Cerebellar nuclear complex (tissue), 1 donor: ENCODE data around the gene GORASP1.

Source experiments
- DNase-seq, 2 experiments: peaks; one replicate each; lab custom pipeline; 2025; lab: John Stamatoyannopoulos, UW

Gene GORASP1

DNA sequence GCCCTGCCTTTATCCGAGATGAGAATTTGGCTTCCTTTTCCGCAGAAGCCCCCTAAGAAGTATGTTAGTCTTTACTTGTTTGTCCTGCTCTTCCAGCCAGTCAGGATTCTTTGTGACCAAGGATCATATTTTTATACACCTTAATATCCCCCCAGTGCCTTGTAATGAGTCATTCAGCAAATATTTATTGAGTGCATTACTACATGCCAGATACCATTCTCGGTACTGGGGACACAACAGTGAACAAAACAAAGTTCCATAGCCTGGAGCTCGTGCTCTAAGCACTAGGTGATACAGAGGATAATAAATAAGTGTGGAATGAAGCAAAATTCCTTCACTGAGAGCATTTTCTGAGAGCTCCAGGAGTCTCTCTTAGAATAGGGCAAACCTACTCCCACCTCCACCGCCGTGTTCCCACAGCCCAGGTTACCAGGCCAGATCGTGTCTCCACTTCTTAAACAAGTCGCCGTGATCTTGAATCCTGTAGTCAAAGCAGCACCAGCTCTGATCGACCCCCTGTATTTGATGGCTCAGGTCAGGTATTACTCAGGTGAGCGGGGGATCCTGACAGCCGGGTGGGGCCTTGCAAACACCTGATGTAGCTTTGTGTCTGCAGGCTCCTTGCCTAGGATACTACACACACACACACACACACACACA lies 18.5 kb upstream of the GORASP1 start:
- DNase-seq, result no peak

DNA sequence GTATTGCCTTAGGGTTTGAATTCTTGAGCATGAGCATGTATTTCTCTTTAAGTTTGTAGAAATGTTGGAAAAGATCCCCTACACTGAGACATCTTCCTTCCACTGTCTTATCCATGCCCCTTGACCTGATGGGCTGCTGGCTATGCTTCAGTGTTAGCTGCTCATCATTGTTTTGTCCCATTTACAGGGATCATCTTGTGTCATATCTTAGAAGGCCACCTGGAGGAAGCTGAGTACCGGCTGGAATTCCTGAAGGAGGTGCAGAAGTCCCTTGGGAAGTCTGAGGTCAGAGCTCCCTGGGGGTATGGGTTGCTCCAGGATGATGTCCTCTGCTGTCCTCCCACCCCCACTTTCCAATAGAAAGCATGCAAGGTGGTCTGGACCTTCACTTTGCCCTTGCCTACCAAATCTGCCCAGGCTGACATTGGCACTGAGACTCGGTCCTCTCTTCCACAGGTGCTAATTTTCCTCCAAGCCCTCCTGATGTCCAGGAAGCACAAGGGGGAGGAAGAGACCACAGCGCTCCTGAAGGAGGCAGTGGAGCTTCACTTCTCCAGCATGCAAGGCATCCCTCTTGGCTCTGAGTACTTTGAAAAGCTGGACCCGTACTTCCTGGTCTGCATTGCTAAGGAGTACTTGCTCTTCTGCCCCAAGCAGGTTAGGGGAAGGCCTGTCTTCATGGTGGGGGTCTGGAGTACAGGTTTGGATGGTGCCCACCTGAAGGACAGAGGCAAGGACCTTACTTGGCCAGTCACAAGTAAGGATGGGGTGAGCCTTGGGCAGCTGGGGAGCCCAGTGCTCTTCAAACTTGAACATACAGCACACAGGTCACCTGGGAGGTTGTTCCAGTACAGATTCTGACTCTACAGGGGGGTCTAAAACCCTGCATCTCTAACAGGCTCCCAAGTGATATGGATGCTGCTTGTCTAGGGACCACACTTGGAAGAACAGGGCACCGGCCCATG lies 17.7 kb upstream of the GORASP1 start:
- DNase-seq, result no peak

DNA sequence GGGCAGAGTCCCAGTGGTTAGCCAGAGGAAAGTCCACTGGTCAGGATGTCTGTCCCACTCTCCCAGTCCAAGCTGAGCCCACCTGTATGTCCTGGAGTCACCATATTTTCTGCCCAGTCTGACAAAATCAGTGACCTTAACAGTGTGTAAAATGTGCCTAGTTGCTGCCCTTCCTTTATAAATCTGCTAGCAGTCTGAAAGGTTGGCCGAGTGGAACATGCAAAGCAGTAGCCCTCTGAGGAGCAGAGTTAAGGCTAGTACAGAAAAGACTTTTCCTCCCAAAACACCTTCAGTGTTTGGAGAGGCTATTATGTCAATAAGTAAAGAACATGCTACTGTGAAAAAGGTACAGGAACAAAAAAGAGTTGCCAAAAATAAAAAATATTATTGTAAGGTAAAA lies 15.4 kb upstream of the GORASP1 start:
- no peak for DNase-seq

GRCh38 chr3:39121621-39122020 lies 14.2 kb upstream of the GORASP1 start:
- no peak for DNase-seq

GRCh38 chr3:39118931-39119660 lies 11.7 kb upstream of the GORASP1 start:
- no peak for DNase-seq

GRCh38 chr3:39118079-39118478 lies 10.7 kb upstream of the GORASP1 start:
- DNase-seq, result no peak

DNA sequence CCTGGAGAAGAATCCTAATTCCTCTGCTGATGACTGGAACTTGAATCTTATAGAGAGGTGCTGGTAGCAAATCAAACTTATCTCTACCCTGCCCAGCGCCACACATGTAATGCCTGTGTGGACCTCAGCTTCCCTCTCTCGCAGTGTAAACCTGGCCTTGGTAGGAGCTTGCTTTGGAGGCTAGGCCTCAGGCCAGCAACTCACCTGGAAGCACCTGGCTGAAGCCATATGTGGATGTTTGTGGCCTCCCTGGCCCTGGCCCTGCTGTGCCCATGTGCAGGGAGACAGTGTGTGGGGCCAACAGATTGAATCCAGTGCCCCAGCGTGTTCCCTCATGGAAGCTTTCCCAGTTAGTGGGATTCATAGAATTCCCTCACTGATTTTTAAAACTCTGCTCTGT lies 8.4 kb upstream of the GORASP1 start:
- no peak for DNase-seq

DNA sequence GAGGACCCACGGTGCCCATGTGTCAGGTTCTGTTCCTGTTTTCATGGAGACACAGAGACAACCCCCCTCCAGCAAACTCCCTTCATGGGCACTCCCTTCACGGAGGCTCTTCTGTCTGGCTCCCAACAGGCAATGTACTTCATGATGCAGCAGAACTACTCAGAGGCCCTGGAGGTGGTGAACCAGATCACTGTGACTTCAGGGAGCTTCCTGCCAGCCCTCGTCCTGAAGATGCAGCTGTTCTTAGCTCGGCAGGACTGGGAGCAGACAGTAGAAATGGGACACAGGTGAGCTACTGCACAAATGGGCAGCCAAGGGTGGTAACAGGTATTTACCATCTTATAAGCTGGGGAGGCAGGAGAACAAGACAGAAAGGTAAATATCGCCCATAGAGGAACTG lies 7.0 kb upstream of the GORASP1 start:
- no peak for DNase-seq

DNA sequence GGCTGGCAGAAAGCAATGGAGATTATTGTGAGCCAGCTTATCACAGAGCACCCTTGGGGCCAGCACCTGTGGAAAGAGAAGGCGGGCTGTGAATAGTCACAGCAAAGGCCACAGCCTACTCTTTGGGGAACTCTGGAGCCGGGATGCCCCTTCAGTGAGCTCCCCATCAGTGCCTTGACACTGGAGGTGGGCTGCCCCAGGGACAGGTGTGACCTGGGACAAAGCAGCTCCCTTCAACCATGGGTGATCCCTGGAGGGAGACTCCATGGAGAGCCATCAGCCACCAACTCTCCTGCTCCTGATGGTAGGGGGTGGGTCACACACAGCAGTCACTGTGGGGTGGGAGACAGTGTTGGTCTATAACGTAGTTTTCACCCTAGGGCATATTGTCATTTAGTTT lies 5.9 kb upstream of the GORASP1 start:
- no peak for DNase-seq

DNA sequence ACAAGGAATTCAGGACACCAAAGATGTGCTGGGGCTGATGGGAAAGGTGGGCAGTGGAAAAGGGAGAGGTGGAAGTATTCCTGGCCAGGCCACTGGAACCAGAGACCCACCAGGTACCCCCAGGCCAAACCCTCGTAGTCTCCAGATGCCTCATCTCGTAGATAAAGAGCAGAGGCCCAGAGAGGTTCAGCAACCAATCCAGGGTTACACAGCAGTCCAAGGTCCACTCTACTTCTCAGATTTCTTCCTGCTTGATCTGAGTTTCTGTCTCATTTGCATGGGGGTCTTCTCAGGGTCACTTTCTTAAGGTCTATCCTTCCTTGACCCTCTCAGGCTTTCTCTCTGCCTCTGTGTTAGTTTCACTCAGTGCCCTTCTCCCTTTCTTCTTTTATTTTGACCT lies 5.1 kb upstream of the GORASP1 start:
- no peak for DNase-seq

DNA sequence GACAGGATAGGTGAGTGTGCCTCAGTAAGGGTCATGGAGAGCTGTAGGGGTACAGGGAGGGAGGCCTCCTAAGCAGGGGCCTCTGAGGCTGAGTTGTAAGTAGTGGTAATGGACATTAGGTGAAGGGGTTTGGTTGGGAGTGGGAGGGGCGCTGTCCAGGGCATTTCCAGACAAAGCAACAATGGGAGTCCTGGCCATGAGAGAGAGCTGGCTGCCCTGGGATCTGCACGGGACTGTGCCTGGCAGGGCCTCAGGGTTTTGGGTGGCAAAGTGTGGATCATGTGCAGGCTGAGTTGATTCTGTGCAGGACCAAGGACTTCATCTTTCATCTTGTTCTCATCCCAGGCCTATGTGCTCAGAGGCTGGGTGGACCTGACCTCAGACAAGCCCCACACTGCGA lies 4.7 kb upstream of the GORASP1 start:
- no peak for DNase-seq

- no peak for DNase-seq
These were observed 2.7 kb upstream of the GORASP1 start for GRCh38 chr3:39110041-39110639.

- no peak for DNase-seq
These were observed 1.7 kb upstream of the GORASP1 start for GRCh38 chr3:39109086-39109485.

- DNase-seq, result no peak
These were observed 828 bp upstream of the GORASP1 start for GRCh38 chr3:39108200-39108710.

DNA sequence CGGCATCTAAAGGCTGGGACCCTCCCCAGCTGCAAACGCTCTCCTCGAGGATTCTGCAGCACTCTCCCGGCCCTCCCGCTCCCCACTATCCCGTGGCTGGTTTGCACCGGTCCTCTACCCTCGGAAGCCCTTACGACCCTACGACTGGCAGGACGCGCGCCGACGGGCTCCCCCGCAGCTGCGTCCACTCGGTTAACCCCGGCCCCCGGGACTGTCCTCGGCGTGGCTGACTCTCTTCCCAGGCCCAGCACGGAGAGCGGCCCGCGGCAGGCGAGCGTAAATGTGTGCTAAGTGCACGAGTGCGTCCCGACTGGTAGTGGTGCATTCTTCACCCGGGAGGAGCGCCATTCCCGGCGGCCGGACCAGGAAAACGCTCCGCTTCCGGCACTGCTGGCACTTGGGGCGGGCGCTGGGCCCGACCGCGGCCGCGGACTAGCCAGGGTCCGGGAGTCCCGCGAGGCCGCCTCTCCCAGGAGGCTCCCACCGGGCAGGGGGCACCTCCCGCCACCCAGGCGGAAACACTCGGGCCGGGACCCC lies 508 bp downstream of the GORASP1 start:
- no peak for DNase-seq

DNA sequence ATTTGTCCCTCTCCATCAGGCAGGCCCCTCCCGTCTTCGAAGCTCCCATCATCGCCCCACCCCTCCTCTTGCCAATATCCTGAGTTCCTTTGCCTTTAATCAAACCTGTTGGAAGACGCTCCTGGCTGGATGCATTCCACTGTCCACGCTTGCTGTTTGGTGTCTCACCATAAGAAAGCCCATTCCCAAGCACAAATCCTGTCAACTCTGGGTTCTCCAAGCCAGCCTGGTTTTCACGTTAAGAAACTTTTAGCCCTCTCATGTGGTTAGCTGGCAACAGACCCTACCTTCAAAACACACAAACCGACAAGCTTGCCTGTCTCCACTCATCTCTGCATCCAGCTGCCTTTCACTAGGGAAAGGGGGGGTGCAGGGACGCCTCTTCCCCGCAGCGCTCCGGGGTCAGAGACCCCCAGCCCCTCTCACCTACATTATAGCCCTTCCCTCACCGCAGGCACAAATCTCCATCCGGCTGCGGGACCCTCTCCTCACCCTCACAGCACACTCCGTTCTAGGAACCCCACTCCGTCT lies 1.1 kb downstream of the GORASP1 start:
- no peak for DNase-seq

- DNase-seq, result no peak
These were observed 1.8 kb downstream of the GORASP1 start for GRCh38 chr3:39105687-39106063.

GRCh38 chr3:39104961-39105686 lies 2.3 kb downstream of the GORASP1 start:
- no peak for DNase-seq

DNA sequence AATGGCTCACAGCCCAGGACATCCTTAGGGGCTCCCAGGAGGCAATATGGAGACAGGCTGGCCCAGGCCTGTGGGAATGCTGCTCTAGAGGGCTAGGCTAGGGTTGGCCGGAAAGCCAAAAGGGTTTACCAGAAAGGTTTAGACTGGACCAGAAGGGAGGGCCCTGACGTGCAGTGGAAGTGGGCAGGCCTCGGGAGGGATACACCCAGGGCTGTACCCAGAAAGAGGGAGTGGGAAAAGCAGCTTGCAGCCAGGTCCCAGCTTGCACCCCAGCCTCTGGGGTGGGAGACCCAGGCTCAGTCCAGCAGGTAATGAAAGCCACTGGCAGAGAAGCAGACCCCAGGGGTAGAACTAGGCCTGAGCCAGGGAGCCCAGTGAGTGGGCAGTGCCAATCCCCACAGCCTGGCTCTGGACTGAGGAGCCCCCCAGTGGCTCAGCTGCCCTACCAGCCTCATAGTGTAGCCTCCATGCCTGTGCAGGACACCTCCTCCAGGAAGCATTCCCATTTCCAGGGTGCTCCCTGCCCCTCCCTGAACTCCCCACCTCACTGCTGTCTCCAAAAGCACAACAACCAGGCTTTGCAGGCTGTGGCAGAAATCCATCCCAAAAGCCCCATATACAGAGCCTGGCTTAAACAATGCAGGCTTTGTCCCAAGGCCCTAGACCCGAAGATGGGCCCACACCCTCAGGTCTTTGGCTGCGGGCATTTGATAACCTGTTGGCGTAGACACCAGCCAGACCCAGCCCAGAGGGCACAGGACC lies 3.5 kb downstream of the GORASP1 start:
- DNase-seq, result no peak

- DNase-seq, result no peak
These were observed 4.1 kb downstream of the GORASP1 start for GRCh38 chr3:39103324-39103693.
